Sigmoid colon (tissue), 7 donors: ENCODE results near the gene PPM1J. TPM values are rescaled to one million over a fixed set of nuclear protein-coding genes. Genes with fewer than 3 reads are reported as not detected.

Source experiments
- DNase-seq: peaks from one replicate; pipeline ENCODE4 v3.0.0-alpha.2; 2019
- H3K27ac ChIP-seq, 4 donors: fragments of 200-600 bp; sonication (generic); one replicate each; pipeline ENCODE4 v1.5.1; 2016 to 2019; ENCODE audit warnings: mild to moderate bottlenecking in 1 of 4
- H3K27me3 ChIP-seq, 3 donors: fragments of 200-600 bp; sonication (generic); one replicate each; pipeline ENCODE4 v1.5.1; 2019; ENCODE audit warnings: mild to moderate bottlenecking in 1 of 3
- H3K36me3 ChIP-seq, 4 donors: fragments of 200-600 bp; sonication (generic); one replicate each; pipeline ENCODE4 v1.5.1; 2016 to 2019
- H3K4me1 ChIP-seq, 4 donors: fragments of 200-600 bp; sonication (generic); one replicate each; pipeline ENCODE4 v1.5.1; 2017 to 2019
- H3K4me3 ChIP-seq, 4 donors: fragments of 200-600 bp; sonication (generic); one replicate each; pipeline ENCODE4 v1.5.1; 2017 to 2019; ENCODE audit warnings: mild to moderate bottlenecking in 2 of 4, moderate library complexity in 1 of 4
- H3K9me3 ChIP-seq, 4 donors: fragments of 200-600 bp in 3 of 4; sonication (generic) in 3 of 4; one replicate each; pipeline versions ENCODE4 v1.5.1 to v1.6.1; 2013 to 2019
- EP300 ChIP-seq, 4 donors: sonication (generic); formaldehyde crosslinking; IDR thresholded peaks; one replicate each; pipeline ENCODE4 v1.6.1; 2017; ENCODE audit warnings: antibody characterized with exemption in 4 of 4
- POLR2A ChIP-seq, 2 donors: fragments of 450-650 bp; IDR thresholded peaks; one replicate each; pipeline ENCODE4 v1.6.1; 2016; ENCODE audit warnings: antibody characterized with exemption in 2 of 2, mild to moderate bottlenecking in 2 of 2, moderate library complexity in 2 of 2
- POLR2AphosphoS5 ChIP-seq, 4 donors: sonication (generic); formaldehyde crosslinking; IDR thresholded peaks; one replicate each; pipeline ENCODE4 v1.6.1; 2017; ENCODE audit warnings: antibody characterized with exemption in 4 of 4
- WGBS, 2 donors: extraction: QIAGEN DNeasy Blood & Tissue Kit; methylation state at CpG; one replicate each; pipeline ENCODE4 v1.1.7; 2013; 5-methylcytosine and 5-hydroxymethylcytosine counted together
- intact Hi-C: fragments of 100-400 bp; cut with DNase I; formaldehyde crosslinking; loops from one replicate; pipeline ENCODE4 v1.15.1; 2023
- polyA plus RNA-seq, 3 donors: library from polyadenylated mRNA; stranded (reverse); fragments of 200-250 nt; gene quantifications; one replicate each; pipeline ENCODE4 v1.2.3, GENCODE V29; 2013
- total RNA-seq, 4 donors: library from RNA; depleted of rRNA; stranded (reverse); fragments of >200 nt; gene quantifications; one replicate each; pipeline ENCODE4 v1.1.0, GENCODE V29; 2016
- TF ChIP-seq, protein P1 (sequence below), 4 experiments: fragments of 450-650 bp in 3 of 4; fragments of 200-600 bp in 1 of 4; IDR thresholded peaks; one replicate each; pipeline ENCODE4 v1.5.1; 2016 to 2019; ENCODE audit warnings: antibody characterized with exemption in 4 of 4, mild to moderate bottlenecking in 3 of 4, moderate library complexity in 2 of 4
- donor health status: healthy with polysubstance abuse.
- donor health status: Bipolar disorder and iron deficiency.
- donor health status: healthy.

PPM1J gene
- total and polyA plus RNA-seq, 7 donors: 0.36 to 2.5 (median 1.3) TPM

DNA sequence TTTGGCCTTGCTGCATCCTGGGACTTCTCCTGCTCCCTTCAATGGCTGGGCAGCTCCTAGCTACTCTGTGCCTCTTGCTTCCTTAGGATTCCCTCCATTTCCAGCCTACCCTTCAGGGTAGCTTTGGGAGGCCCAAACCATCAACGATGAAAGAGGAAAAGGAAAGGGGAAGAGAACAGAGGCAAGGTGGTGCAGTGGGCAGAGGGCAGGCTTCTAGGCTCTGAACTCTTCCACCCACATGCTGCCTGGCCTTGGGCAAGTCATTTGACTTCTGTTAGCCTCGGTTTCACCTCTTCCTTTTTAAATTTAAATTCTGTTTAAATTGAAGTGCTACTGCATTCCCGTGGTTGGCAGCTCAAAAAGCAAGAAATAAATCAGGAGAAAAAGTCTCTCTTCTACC is 5.7 kb upstream of the PPM1J start:
- no peak overlapping the region for H3K27ac ChIP-seq
- H3K9me3 ChIP-seq: no peaks in the 10 kb centered on the region
- TF ChIP-seq, protein P1, sequence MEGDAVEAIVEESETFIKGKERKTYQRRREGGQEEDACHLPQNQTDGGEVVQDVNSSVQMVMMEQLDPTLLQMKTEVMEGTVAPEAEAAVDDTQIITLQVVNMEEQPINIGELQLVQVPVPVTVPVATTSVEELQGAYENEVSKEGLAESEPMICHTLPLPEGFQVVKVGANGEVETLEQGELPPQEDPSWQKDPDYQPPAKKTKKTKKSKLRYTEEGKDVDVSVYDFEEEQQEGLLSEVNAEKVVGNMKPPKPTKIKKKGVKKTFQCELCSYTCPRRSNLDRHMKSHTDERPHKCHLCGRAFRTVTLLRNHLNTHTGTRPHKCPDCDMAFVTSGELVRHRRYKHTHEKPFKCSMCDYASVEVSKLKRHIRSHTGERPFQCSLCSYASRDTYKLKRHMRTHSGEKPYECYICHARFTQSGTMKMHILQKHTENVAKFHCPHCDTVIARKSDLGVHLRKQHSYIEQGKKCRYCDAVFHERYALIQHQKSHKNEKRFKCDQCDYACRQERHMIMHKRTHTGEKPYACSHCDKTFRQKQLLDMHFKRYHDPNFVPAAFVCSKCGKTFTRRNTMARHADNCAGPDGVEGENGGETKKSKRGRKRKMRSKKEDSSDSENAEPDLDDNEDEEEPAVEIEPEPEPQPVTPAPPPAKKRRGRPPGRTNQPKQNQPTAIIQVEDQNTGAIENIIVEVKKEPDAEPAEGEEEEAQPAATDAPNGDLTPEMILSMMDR (IDR thresholded peaks at IDR 0.05): no peak
- no peak for TF ChIP-seq POLR2AphosphoS5 (IDR thresholded peaks at IDR 0.05)
- TF ChIP-seq POLR2A (IDR thresholded peaks at IDR 0.05): no peak
- no peak for TF ChIP-seq EP300 (IDR thresholded peaks at IDR 0.05)
- intact Hi-C loops: no loop called here
- H3K27me3 ChIP-seq: peaks cover 0 to 6% (median 0%) of the 10 kb centered on the region in 3 donors
- no peak overlapping the region for H3K4me3 ChIP-seq
- peaks cover 0 to 24% (median 22%) of the 10 kb centered on the region in 4 donors for H3K4me1 ChIP-seq
- WGBS, 2 donors: 68 to 74% methylated on average over 3 of the region's 3 CpGs
- H3K36me3 ChIP-seq: no peaks in the 10 kb centered on the region
- DNase-seq: no peak

DNA sequence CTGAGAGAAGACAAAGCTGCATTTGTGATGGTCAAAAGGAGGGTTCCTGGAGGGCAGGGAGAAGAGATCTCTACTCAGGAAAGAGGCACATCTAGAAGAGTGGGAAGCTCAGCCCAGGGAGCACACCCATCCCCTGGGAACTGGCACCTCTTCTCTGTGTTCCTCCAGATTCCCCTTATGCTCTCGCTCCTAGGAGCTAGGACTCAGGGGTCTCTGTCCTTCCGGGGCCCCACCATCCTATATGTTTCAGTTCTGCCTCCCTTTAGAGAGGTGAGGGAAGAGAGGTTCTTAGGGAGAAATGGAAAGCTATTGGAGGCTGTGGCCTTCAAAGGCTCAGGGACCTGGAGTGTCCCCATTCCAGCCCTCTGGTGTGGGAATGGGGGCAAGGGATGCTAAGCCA is 4.6 kb upstream of the PPM1J start:
- Histone ChIP-seq H3K4me1 (peaks cover 0 to 33% (median 32%) of the 10 kb centered on the region in 4 donors), H3K4me3 (no peak overlapping the region), H3K9me3 (no peaks in the 10 kb centered on the region), H3K36me3 (no peaks in the 10 kb centered on the region), H3K27ac (no peak overlapping the region), H3K27me3 (peaks cover 0 to 6% (median 0%) of the 10 kb centered on the region in 3 donors)
- intact Hi-C loops: loop anchor here (2.0 to 10.0 kb wide), 4 partner anchors 163 to 1095 kb away; partner anchors contain the start of genes RSBN1 and SLC16A1
- TF ChIP-seq, protein P1 (IDR thresholded peaks at IDR 0.05): no peak
- TF ChIP-seq POLR2A (IDR thresholded peaks at IDR 0.05): no peak
- TF ChIP-seq EP300 (IDR thresholded peaks at IDR 0.05): no peak
- no peak for TF ChIP-seq POLR2AphosphoS5 (IDR thresholded peaks at IDR 0.05)
- no peak for DNase-seq
- WGBS, 2 donors: 92 to 98% methylated on average over 2 of the region's 2 CpGs

DNA sequence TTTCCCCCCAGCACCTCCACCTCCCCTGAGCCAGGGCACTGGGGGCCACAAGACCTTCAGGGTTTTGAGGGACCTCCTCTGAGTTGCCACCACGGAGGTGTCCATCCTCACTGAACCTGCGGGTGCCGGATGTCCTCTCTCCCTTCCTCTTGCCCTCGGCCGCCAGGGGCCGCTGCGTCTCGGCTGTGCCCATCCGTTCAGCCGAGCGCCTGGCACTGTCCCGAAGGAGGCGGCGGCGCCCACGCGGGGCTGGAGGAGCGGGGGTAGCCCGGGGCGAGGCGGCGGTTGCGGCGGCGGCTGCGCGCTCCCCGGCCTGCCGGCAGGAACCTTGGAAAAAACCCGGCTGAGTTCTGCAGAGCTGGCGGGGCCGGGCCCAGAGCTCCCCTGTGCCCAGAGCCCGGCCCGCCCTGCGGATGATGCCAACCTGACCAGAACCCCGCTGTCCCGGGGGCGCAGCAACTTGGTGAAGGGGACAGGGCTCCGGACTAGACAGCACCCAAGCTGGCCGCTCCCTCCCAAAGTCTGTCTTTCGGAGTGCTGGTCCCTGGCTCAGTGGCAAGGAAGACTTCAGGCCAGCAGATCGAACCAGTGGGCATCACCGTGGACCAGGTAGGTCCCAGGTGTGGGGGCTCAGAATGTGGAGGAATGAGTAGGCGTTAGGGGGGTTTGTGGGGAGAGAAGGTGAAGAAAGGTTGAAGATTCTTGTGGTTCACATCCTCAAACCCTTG is 3.7 kb upstream of the PPM1J start:
- no peaks in the 10 kb centered on the region for H3K36me3 ChIP-seq
- TF ChIP-seq EP300 (IDR thresholded peaks at IDR 0.05): no peak
- no peak for TF ChIP-seq POLR2A (IDR thresholded peaks at IDR 0.05)
- TF ChIP-seq, protein P1 (IDR thresholded peaks at IDR 0.05): peak; percentile 38 to 87 (median 72)
- TF ChIP-seq POLR2AphosphoS5 (IDR thresholded peaks at IDR 0.05): no peak
- peaks cover 0 to 41% (median 40%) of the 10 kb centered on the region in 4 donors for H3K4me1 ChIP-seq
- 16 to 21% methylated on average over 44 of the region's 44 CpGs for WGBS, 2 donors
- intact Hi-C loops: loop anchor here (1.0 to 10.0 kb wide), 5 partner anchors 85 to 1096 kb away; partner anchors contain the start of genes RSBN1 and SLC16A1
- H3K27ac ChIP-seq: no peak overlapping the region
- peak overlapping the region in 3 of 4 donors; percentile 27 to 34 (median 27) for H3K4me3 ChIP-seq
- H3K9me3 ChIP-seq: no peaks in the 10 kb centered on the region
- DNase-seq: peak; percentile 87
- peaks cover 0 to 6% (median 0%) of the 10 kb centered on the region in 3 donors for H3K27me3 ChIP-seq

DNA sequence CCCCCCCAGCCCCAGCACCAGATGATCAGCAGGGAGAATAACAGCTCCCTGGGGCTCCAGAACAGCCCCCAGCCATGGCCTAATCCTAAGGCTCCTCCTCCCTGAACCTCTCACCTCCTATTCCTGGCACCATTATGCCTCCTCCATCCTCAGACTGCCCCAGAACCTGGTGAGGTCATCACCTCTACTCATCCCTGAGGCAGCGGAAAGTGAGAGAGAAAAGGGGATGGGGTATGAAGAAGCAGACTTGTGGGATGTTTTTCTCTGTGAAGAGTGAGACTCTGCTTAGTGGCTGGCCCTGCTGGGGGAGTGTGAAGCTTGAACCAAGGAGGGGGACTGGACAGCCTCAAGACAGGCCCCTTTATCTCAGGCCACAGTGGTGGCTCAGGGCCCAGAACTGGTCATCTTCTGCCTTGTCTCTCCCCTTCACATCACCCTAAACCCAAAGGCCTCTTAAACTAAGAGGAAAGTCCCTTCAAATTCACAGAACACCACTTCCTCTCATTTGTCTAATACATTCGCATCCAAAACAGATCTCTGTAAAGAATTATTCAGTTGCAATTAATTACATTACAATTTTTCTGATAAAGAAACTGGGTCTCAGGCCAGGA is 2.2 kb upstream of the PPM1J start:
- Histone ChIP-seq H3K4me1 (peaks cover 0 to 35% (median 32%) of the 10 kb centered on the region in 4 donors), H3K4me3 (no peak overlapping the region), H3K9me3 (no peaks in the 10 kb centered on the region), H3K27me3 (peaks cover 0 to 4% (median 0%) of the 10 kb centered on the region in 3 donors), H3K36me3 (no peaks in the 10 kb centered on the region), H3K27ac (no peak overlapping the region)
- intact Hi-C loops: loop anchor here (2.0 to 10.0 kb wide), 4 partner anchors 165 to 1097 kb away; partner anchors contain the start of genes LRIG2, RSBN1 and SLC16A1
- TF ChIP-seq, protein P1 (IDR thresholded peaks at IDR 0.05): no peak
- TF ChIP-seq POLR2AphosphoS5 (IDR thresholded peaks at IDR 0.05): no peak
- no peak for TF ChIP-seq EP300 (IDR thresholded peaks at IDR 0.05)
- no peak for TF ChIP-seq POLR2A (IDR thresholded peaks at IDR 0.05)
- DNase-seq: no peak
- WGBS, 2 donors: 81 to 90% methylated on average over 2 of the region's 2 CpGs
